NCI-H2227 (cell line): Measurements from ENCODE around the gene RPS21.
A peak's percentile ranks its signal among the peaks of the same experiment; 100 is the strongest.

Experiments used
- DNase-seq: peaks from one replicate; lab custom pipeline; 2025; ENCODE audit not compliant: unreplicated experiment; lab: John Stamatoyannopoulos, UW

RPS21 gene

GRCh38 chr20:62377064-62377461 is 9.8 kb upstream of the RPS21 start:
- no peak for DNase-seq

- DNase-seq = no peak
Measured at GRCh38 chr20:62377615-62378178, 9.2 kb upstream of the RPS21 start.

- DNase-seq = no peak
Measured at GRCh38 chr20:62378215-62378614, 8.7 kb upstream of the RPS21 start.

- no peak for DNase-seq
Measured at GRCh38 chr20:62381202-62381797, 5.6 kb upstream of the RPS21 start.

- no peak for DNase-seq
Measured at GRCh38 chr20:62381842-62382241, 5.1 kb upstream of the RPS21 start.

GRCh38 chr20:62382306-62383198 is 4.4 kb upstream of the RPS21 start:
- DNase-seq = peak; percentile 88

- DNase-seq = no peak
Measured at GRCh38 chr20:62387219-62387913, 463 bp downstream of the RPS21 start.

GRCh38 chr20:62387933-62388635 is 1.2 kb downstream of the RPS21 start:
- no peak for DNase-seq

- no peak for DNase-seq
Measured at GRCh38 chr20:62388839-62389600, 2.1 kb downstream of the RPS21 start.

- no peak for DNase-seq
Measured at GRCh38 chr20:62389601-62390087, 2.7 kb downstream of the RPS21 start.

- DNase-seq = no peak
Measured at GRCh38 chr20:62390317-62391164, 3.6 kb downstream of the RPS21 start.

GRCh38 chr20:62391165-62392076 is 4.5 kb downstream of the RPS21 start:
- DNase-seq = no peak

GRCh38 chr20:62392077-62392418 is 5.1 kb downstream of the RPS21 start:
- no peak for DNase-seq

- DNase-seq = no peak
Measured at GRCh38 chr20:62392621-62393334, 5.9 kb downstream of the RPS21 start.

- no peak for DNase-seq
Measured at GRCh38 chr20:62393335-62393665, 6.4 kb downstream of the RPS21 start.

- no peak for DNase-seq
Measured at GRCh38 chr20:62393830-62394229, 6.9 kb downstream of the RPS21 start.
